Measurements from ENCODE around the gene MYMK. TPM values are rescaled to one million over a fixed set of nuclear protein-coding genes. Genes with fewer than 3 reads are reported as not detected.

Gene MYMK
- total RNA-seq, 4 donors from 2014 or later = not detected

DNA sequence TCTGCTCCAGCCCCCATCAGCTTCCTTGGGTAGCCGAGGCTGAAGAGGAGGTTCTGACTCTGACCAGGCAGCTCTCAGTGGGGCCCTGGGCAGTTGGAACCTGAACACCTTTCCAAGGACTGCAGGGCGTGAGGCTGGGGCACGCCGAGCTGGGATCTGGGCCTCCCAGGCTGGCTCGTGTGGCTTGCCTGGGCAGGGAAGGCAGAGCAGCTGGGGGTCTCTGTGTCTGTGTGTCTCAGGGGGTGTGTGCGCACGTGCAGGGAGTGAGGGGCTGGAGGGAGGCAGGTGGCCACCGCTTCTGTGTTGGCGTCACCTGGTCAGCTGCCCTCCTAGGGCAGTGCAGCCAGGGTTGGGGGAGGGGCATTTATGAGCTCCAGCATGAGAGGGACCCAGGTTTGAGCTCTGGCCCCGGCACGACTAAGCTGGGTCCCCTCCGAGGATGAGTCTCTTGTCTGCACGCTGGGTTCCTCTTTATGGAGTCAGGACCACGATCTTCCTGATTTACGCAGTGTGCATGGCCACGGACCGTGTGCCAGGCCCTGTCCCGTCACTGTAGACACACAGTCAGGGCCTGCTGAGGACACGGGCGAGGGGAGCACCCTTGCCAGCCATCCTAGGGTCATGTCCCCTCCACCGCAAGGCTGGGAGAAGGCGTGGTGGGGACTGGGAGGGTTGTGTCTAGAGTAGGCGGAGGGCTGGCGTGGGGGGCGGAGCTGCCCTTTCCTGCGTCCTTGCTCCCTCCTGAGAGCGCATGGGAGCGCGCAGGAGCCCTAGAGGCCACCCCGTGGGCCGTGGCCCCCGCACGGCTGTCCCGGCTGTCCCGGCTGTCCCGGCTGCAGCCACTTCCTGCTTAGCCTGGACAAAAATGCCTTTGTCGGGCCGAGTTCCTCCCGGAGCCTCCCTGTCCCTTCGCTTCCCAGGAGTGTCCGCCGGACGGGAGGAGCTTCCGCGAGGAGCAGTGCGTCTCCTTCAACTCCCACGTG lies 14.4 kb upstream of the MYMK start:
- DNase-seq (no peak), ATAC-seq (peak; percentile 34 to 35)
- Histone ChIP-seq H3K27me3 (peaks cover 0 to 14% (median 11%) of the 10 kb centered on the region in 3 donors), H3K36me3 (no peaks in the 10 kb centered on the region), H3K9me3 (no peaks in the 10 kb centered on the region), H3K4me1 (peaks cover 10 to 14% of the 10 kb centered on the region in 2 donors), H3K27ac (peak overlapping the region; percentile 12 to 40 (median 24)), H3K4me3 (peak overlapping the region in 2 of 4 donors; percentile 10 to 33)
- intact Hi-C loops (cut with DNase I; ENCODE audit: low total_unique reads) = no loop called here
- in situ Hi-C loops (cut with MboI; ENCODE audit: low sequenced_read_pairs in 4 of 4) = loop anchor here in 2 of 4 donors (25.0 kb wide), 1 partner anchor 198 kb away; the partner anchor contains the start of gene SARDH (in 2 of the 2)
- no peak for TF ChIP-seq POLR2A (IDR thresholded peaks at IDR 0.05)
- TF ChIP-seq, protein P1, sequence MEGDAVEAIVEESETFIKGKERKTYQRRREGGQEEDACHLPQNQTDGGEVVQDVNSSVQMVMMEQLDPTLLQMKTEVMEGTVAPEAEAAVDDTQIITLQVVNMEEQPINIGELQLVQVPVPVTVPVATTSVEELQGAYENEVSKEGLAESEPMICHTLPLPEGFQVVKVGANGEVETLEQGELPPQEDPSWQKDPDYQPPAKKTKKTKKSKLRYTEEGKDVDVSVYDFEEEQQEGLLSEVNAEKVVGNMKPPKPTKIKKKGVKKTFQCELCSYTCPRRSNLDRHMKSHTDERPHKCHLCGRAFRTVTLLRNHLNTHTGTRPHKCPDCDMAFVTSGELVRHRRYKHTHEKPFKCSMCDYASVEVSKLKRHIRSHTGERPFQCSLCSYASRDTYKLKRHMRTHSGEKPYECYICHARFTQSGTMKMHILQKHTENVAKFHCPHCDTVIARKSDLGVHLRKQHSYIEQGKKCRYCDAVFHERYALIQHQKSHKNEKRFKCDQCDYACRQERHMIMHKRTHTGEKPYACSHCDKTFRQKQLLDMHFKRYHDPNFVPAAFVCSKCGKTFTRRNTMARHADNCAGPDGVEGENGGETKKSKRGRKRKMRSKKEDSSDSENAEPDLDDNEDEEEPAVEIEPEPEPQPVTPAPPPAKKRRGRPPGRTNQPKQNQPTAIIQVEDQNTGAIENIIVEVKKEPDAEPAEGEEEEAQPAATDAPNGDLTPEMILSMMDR (IDR thresholded peaks at IDR 0.05 in 4 of 5, conservative IDR thresholded peaks at IDR 0.05 in 1 of 5) = no peak

GRCh38 chr9:133538176-133538575 lies 13.4 kb upstream of the MYMK start:
- DNase-seq (no peak), ATAC-seq (no peak)
- H3K4me1 ChIP-seq = peaks cover 11 to 18% of the 10 kb centered on the region in 2 donors
- intact Hi-C loops (cut with DNase I; ENCODE audit: low total_unique reads) = no loop called here
- in situ Hi-C loops (cut with MboI; ENCODE audit: low sequenced_read_pairs in 4 of 4) = loop anchor here in 2 of 4 donors (25.0 kb wide), 1 partner anchor 199 kb away; the partner anchor contains the start of gene SARDH (in 2 of the 2)
- peaks cover 0 to 19% (median 11%) of the 10 kb centered on the region in 3 donors for H3K27me3 ChIP-seq
- H3K4me3 ChIP-seq = no peak overlapping the region
- H3K36me3 ChIP-seq = no peaks in the 10 kb centered on the region
- no peak overlapping the region for H3K27ac ChIP-seq
- TF ChIP-seq, protein P1 (IDR thresholded peaks at IDR 0.05 in 4 of 5, conservative IDR thresholded peaks at IDR 0.05 in 1 of 5) = no peak
- TF ChIP-seq POLR2A (IDR thresholded peaks at IDR 0.05) = no peak
- H3K9me3 ChIP-seq = no peaks in the 10 kb centered on the region

GRCh38 chr9:133537257-133537656 lies 12.5 kb upstream of the MYMK start:
- no peak overlapping the region for H3K4me3 ChIP-seq
- no peak overlapping the region for H3K27ac ChIP-seq
- intact Hi-C loops (cut with DNase I; ENCODE audit: low total_unique reads) (no loop called here), in situ Hi-C loops (cut with MboI; ENCODE audit: low sequenced_read_pairs in 4 of 4) (loop anchor here in 2 of 4 donors (25.0 kb wide), 1 partner anchor 200 kb away; the partner anchor contains the start of gene SARDH (in 2 of the 2))
- ATAC-seq = no peak
- no peaks in the 10 kb centered on the region for H3K36me3 ChIP-seq
- TF ChIP-seq POLR2A (IDR thresholded peaks at IDR 0.05) = no peak
- TF ChIP-seq, protein P1 (IDR thresholded peaks at IDR 0.05 in 4 of 5, conservative IDR thresholded peaks at IDR 0.05 in 1 of 5) = no peak
- DNase-seq = no peak
- no peaks in the 10 kb centered on the region for H3K9me3 ChIP-seq
- peaks cover 11 to 23% of the 10 kb centered on the region in 2 donors for H3K4me1 ChIP-seq
- H3K27me3 ChIP-seq = peaks cover 0 to 22% (median 11%) of the 10 kb centered on the region in 3 donors

- H3K4me1 ChIP-seq = peaks cover 11 to 23% of the 10 kb centered on the region in 2 donors
- H3K27ac ChIP-seq = no peak overlapping the region
- H3K36me3 ChIP-seq = no peaks in the 10 kb centered on the region
- in situ Hi-C loops (cut with MboI; ENCODE audit: low sequenced_read_pairs in 4 of 4) (loop anchor here in 2 of 4 donors (25.0 kb wide), 1 partner anchor 201 kb away; the partner anchor contains the start of gene SARDH (in 2 of the 2)), intact Hi-C loops (cut with DNase I; ENCODE audit: low total_unique reads) (no loop called here)
- TF ChIP-seq, protein P1 (IDR thresholded peaks at IDR 0.05 in 4 of 5, conservative IDR thresholded peaks at IDR 0.05 in 1 of 5) = no peak
- H3K27me3 ChIP-seq = peaks cover 0 to 22% (median 11%) of the 10 kb centered on the region in 3 donors
- H3K9me3 ChIP-seq = no peaks in the 10 kb centered on the region
- no peak overlapping the region for H3K4me3 ChIP-seq
- ATAC-seq (no peak), DNase-seq (no peak)
Measured at GRCh38 chr9:133536536-133536935, 11.8 kb upstream of the MYMK start.
